OCI-LY1 (cell line): Measurements from ENCODE around the gene ANKS1A.

Experiments
- H2AFZ ChIP-seq: fragments of 200-600 bp; sonication (generic), shearing (Covaris generic); 2 replicates; pipeline ENCODE4 v1.6.0; 2014; ENCODE audit warnings: antibody characterized with exemption, mild to moderate bottlenecking, low read length
- H3F3A ChIP-seq: fragments of 200-600 bp; sonication (generic), shearing (Covaris generic); 2 replicates; pipeline ENCODE4 v1.6.0; 2014; ENCODE audit warnings: mild to moderate bottlenecking, antibody characterized with exemption, low read length, moderate library complexity; ENCODE audit not compliant: insufficient read depth
- H3K27ac ChIP-seq: fragments of 200-600 bp; sonication (generic); 2 replicates; pipeline ENCODE4 v1.5.1; 2014; ENCODE audit warnings: low read length, mixed run types, mild to moderate bottlenecking, low read depth; ENCODE audit not compliant: poor library complexity, severe bottlenecking
- H3K27me3 ChIP-seq: fragments of 200-600 bp; sonication (generic); 2 replicates; pipeline ENCODE4 v1.6.0; 2014; ENCODE audit warnings: antibody characterized with exemption, mild to moderate bottlenecking, low read length, moderate library complexity; ENCODE audit not compliant: insufficient read depth
- H3K36me3 ChIP-seq: fragments of 200-600 bp; sonication (generic); 2 replicates; pipeline ENCODE4 v1.6.1; 2014; ENCODE audit warnings: mild to moderate bottlenecking, antibody characterized with exemption, low read length, moderate library complexity, mixed read lengths; ENCODE audit not compliant: insufficient read depth
- H3K4me1 ChIP-seq: fragments of 200-600 bp; sonication (generic); 2 replicates; pipeline ENCODE4 v1.5.1; 2014; ENCODE audit warnings: mild to moderate bottlenecking, low read length, moderate library complexity; ENCODE audit not compliant: insufficient read depth, severe bottlenecking
- H3K4me2 ChIP-seq: fragments of 200-600 bp; sonication (generic), shearing (Covaris generic); 2 replicates; pipeline ENCODE4 v1.6.1; 2014; ENCODE audit warnings: low read length
- H3K4me3 ChIP-seq: fragments of 200-600 bp; sonication (generic); 2 replicates; pipeline ENCODE4 v1.5.1; 2014; ENCODE audit warnings: low read length, low read depth, mild to moderate bottlenecking, mixed read lengths; ENCODE audit not compliant: poor library complexity, severe bottlenecking
- H3K79me2 ChIP-seq: fragments of 200-600 bp; shearing (Covaris generic); 2 replicates; pipeline ENCODE4 v1.6.1; 2016; ENCODE audit warnings: mixed run types, low read length, mixed read lengths; ENCODE audit not compliant: insufficient read depth
- H3K9ac ChIP-seq: fragments of 200-600 bp; sonication (generic), shearing (Covaris generic); 2 replicates; pipeline ENCODE4 v1.6.1; 2014; ENCODE audit warnings: mild to moderate bottlenecking, low read length, mixed read lengths
- H3K9me2 ChIP-seq: fragments of 200-600 bp; sonication (generic), shearing (Covaris generic); 2 replicates; pipeline ENCODE4 v1.6.1; 2014; ENCODE audit warnings: low read depth, mild to moderate bottlenecking, low read length, mixed read lengths
- H3K9me3 ChIP-seq: fragments of 200-600 bp; shearing (Covaris generic); 2 replicates; pipeline ENCODE4 v1.6.1; 2014; ENCODE audit warnings: low read length, mixed read lengths
- H4K20me1 ChIP-seq: fragments of 200-600 bp; sonication (generic), shearing (Covaris generic); 2 replicates; pipeline ENCODE4 v1.6.0; 2016; ENCODE audit warnings: mild to moderate bottlenecking, low read length; ENCODE audit not compliant: insufficient read depth
- CTCF ChIP-seq: fragments of 200-600 bp; sonication (generic), shearing (Covaris generic); IDR thresholded peaks from 2 replicates; pipeline ENCODE4 v1.5.1; 2017; ENCODE audit warnings: mild to moderate bottlenecking, antibody characterized with exemption, low read length, moderate library complexity, mixed read lengths
- EZH2 ChIP-seq: fragments of 200-600 bp; sonication (generic), shearing (Covaris generic); IDR thresholded peaks from 2 replicates; pipeline ENCODE4 v1.8.0; 2017; ENCODE audit warnings: borderline replicate concordance, mixed run types, mild to moderate bottlenecking, antibody characterized with exemption, low read length, moderate library complexity, mixed read lengths

ANKS1A gene

GRCh38 chr6:34970488-34970887 is 81.4 kb downstream of the ANKS1A start:
- Histone ChIP-seq H3K36me3 (peaks cover 9% of the 10 kb centered on the region; the same call in 1 of the 2 replicates), H3K9ac (no peak overlapping the region), H2AFZ (no peak overlapping the region), H3K4me2 (no peak overlapping the region), H3K79me2 (no peaks in the 10 kb centered on the region), H3K9me2 (no peaks in the 10 kb centered on the region), H3K4me1 (no peaks in the 10 kb centered on the region), H3K9me3 (no peaks in the 10 kb centered on the region), H3F3A (no peaks in the 10 kb centered on the region; the same call in 1 of the 2 replicates), H3K4me3 (no peak overlapping the region), H3K27me3 (no peaks in the 10 kb centered on the region), H4K20me1 (no peaks in the 10 kb centered on the region), H3K27ac (no peak overlapping the region)
- TF ChIP-seq CTCF (no peak), EZH2 (no peak)

GRCh38 chr6:34970957-34971356 is 81.9 kb downstream of the ANKS1A start:
- Histone ChIP-seq H3K36me3 (peaks cover 9% of the 10 kb centered on the region; the same call in 1 of the 2 replicates), H2AFZ (no peak overlapping the region), H3K27ac (no peak overlapping the region), H3K9me2 (no peaks in the 10 kb centered on the region), H3K4me2 (no peak overlapping the region), H3K27me3 (no peaks in the 10 kb centered on the region), H3K79me2 (no peaks in the 10 kb centered on the region), H3K4me3 (no peak overlapping the region), H3K9me3 (no peaks in the 10 kb centered on the region), H3K4me1 (no peaks in the 10 kb centered on the region), H3K9ac (no peak overlapping the region), H3F3A (no peaks in the 10 kb centered on the region; the same call in 1 of the 2 replicates), H4K20me1 (no peaks in the 10 kb centered on the region)
- TF ChIP-seq CTCF: no peak
- no peak for TF ChIP-seq EZH2

- H3K4me3 ChIP-seq: no peak overlapping the region
- TF ChIP-seq CTCF (peak; percentile 29; the same call in 1 of the 2 replicates), EZH2 (no peak)
- peaks cover 9% of the 10 kb centered on the region; the same call in 1 of the 2 replicates for H3K36me3 ChIP-seq
- no peaks in the 10 kb centered on the region; the same call in 1 of the 2 replicates for H3F3A ChIP-seq
- H3K27ac ChIP-seq: no peak overlapping the region
- H3K79me2 ChIP-seq: no peaks in the 10 kb centered on the region
- H3K9me2 ChIP-seq: no peaks in the 10 kb centered on the region
- no peaks in the 10 kb centered on the region for H3K4me1 ChIP-seq
- no peaks in the 10 kb centered on the region for H3K27me3 ChIP-seq
- H4K20me1 ChIP-seq: no peaks in the 10 kb centered on the region
- H3K9me3 ChIP-seq: no peaks in the 10 kb centered on the region
- no peak overlapping the region for H3K9ac ChIP-seq
- H3K4me2 ChIP-seq: no peak overlapping the region
- H2AFZ ChIP-seq: no peak overlapping the region
These were observed 84.6 kb downstream of the ANKS1A start for GRCh38 chr6:34973547-34974248.
